Right kidney (tissue), 1 donor: ENCODE data around the gene PXDC1.
"Not testable (repeated sequence)": the region's sequence is repeated elsewhere in the genome, so short reads cannot be mapped to it uniquely, and the experiment has no call there.

ENCODE experiments used
- DNase-seq: peaks from one replicate; pipeline ENCODE4 v3.0.0-alpha.2; 2016

The PXDC1 gene

DNA sequence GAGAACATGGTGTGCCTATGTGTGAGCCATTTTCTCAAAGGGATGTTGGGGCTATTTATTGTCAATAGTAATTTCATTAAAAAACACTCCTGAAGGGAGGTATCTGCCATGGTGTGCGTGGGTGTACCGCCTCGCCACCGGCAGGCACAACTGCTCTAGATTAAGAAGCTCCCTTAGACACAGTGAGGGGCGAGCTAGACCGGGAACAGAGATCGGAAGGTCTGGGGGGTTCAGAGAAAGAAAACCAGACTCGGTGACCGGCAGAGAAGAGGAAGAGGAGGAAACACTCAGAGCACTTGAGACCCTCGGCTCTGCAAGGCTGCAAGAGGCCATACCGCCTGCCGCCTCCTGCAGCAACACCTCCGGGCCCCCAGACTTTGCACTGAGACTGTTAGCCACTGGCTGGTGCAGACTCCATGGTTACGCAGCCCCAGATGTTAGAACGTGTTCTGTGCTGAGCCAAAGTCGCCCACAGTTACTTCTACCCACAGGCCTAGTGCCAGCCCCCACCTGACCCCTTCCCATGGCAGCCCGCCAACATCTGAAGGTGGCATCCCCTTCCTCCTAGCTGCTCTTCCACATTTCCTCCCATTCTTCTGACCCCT is 18.1 kb downstream of the PXDC1 start:
- DNase-seq = no peak

- DNase-seq = peak; percentile 57
Measured at GRCh38 chr6:3732345-3733141, 19.0 kb downstream of the PXDC1 start.

DNA sequence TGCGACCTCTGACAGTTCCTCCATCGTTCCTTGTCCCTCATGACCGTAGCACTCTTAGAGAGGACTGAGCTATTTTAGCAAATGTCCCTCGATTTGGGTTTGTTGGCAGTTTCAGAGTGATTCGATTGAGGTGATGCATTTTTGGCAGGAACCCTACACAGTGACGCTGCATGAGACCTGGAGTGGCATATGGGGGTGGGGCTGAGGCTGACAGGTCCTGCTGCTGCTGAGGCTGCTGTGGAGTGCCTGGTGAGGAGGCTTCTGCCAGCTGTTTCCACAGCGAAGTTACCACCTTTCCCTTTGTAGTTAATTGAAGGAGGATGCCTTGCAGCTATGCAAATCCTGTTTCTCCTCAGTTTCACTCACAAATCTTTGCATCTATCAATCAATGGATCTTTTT is 19.8 kb downstream of the PXDC1 start:
- DNase-seq = no peak

GRCh38 chr6:3729603-3730344 is 21.7 kb downstream of the PXDC1 start:
- no peak for DNase-seq

DNA sequence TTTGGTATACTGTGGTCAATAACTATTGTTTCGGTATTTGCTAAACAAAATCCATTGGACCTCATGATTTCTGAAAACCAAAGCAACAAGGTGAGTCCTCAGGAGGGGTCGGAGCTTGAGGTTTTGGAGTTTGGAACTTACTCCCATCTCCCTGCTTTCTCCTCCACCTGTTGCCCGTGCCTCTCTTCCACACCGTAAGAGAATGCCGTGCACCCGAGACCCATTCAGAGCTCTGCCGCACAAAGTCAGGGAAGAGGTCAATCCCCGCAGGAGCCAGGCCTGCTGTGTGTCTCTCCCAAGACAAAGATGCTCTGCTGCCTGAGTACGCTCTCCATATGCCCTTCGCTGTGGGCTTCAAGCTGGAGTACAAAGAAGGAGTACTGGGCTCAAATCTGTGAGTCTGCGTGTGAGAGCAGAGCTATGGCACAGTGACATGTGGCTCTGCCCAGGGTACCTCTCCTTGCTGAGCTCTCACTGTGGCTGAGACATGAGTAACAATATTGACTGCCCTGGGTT is 23.9 kb downstream of the PXDC1 start:
- no peak for DNase-seq

DNA sequence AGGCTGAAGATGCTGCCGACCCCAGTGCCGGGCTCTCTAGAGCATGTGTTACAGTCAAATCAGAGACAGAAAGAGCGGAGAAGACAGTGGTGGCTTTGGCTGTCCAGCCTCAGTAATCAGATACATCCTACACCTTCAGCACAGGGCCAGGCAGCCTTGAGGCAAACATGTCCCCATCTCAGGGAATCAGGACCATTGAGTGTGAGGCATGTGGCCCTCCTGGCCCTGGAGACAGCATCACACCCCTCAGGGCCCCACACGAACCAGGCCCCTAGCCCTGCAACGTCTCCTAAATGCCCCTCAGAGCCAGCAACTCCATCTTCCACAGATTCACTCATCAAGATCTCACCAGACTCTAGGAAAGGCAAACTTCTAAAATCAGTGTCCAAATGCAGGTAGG is 24.5 kb downstream of the PXDC1 start:
- DNase-seq = no peak

- DNase-seq = no peak
Measured at GRCh38 chr6:3726421-3726820, 25.1 kb downstream of the PXDC1 start.

DNA sequence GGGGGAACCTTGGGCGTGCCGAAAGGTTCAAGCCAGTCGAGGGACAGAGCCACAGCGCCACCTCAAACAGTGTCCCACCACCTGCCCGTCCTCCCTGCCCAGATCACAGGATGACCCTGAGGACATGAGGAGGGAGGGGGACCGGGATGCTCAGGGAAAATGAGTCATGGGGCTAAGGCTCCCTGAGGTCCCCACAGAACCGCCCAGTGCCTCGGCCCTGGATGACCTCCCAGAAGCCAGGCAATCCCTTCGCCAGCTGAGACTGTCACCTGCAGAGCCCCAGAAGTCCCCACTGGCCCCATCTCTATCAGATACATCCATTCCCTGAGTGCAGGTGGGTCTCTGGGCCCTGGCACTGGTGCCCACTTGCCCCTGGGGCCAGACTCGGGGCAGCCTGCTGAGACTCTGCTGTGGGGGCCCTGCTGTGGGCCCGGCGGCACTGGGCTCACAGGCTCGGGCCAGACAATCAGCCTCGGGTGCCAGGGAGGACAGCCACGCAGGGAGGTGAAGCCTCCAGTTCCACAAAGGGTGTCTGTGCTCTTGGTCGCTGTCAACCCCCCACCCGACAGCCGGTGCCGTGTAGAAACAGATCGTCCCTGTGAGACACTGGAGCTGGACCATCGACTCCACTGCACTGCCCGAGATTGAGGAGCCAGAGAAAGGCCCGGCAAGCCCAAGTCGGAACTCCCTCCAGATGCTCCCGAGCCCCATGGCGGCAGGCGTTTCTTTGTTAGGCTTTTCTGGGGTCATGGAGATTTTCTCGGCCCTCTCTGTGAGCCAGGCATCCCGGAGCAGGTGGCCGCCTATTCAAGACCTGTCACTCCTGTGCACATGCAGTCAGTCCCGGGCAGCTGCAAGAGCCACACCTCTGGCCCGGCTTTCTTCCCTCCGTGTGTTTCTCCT is 26.1 kb downstream of the PXDC1 start:
- DNase-seq = no peak

DNA sequence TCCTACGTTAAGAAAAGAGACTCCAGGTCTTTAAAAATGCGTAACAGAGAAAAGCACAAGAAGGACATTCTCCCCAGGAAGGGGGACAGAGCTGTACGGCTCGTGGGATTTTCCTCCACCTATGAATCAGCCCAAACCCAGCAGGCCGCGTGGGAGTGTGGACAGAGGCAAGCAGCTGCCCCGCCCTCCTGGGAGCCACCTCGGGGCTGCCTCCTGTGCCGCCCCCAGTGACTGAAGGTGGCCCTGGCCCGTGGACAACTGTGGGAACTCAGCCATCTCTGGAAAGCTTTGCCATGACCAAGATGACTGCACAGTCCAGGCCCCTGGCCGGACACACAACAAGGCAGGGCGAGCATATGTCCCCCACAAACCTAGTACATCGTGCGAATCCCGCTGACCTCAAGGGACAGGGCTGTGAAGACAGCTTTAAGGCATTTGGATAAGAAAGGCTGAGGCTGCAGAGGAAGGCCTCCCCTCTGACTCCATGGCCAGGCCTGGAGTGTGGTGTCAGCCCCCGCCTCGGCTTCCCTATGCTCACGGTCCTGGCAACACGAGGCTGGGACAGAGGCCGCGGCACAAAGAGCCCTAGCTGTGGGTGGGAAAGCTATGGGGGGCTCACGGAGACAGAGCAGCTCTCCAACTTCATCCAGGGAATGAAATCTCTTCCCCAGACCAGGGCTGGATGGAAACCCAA is 26.9 kb downstream of the PXDC1 start:
- no peak for DNase-seq

GRCh38 chr6:3723966-3724365 is 27.5 kb downstream of the PXDC1 start:
- DNase-seq = no peak

- DNase-seq = no peak
Measured at GRCh38 chr6:3723251-3723650, 28.3 kb downstream of the PXDC1 start.

GRCh38 chr6:3722785-3723184 is 28.7 kb downstream of the PXDC1 start:
- DNase-seq = no peak

- no peak for DNase-seq
Measured at GRCh38 chr6:3721810-3722621, 29.5 kb downstream of the PXDC1 start.

- not testable (repeated sequence) for DNase-seq
Measured at GRCh38 chr6:3720770-3721169, 30.7 kb downstream of the PXDC1 start.

GRCh38 chr6:3719462-3720308 is 31.8 kb downstream of the PXDC1 start:
- no peak for DNase-seq

DNA sequence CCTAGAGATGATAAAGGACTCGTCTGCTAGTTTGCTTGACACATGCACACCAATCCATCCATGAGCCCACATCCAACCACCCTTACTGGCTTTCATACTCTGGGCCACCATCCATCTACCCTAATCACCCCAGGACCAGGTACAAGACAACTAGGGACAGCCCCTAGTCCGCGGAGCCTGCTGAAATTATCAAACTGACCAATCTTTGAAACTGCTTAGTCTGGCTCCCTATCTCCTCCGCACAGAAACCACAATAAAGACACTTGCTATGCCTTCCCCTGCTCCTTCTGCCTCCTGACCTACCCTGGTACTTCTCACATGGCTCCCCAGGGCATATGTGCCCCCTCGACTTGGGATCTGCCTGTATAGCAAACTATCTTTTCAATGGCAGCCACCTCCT is 33.1 kb downstream of the PXDC1 start:
- no peak for DNase-seq

- no peak for DNase-seq
Measured at GRCh38 chr6:3715285-3715684, 36.2 kb downstream of the PXDC1 start.

- no peak for DNase-seq
Measured at GRCh38 chr6:3714768-3715167, 36.7 kb downstream of the PXDC1 start.

GRCh38 chr6:3714111-3714510 is 37.4 kb downstream of the PXDC1 start:
- no peak for DNase-seq
